Right atrium auricular region (tissue), 2 donors: ENCODE data around the gene ME1. TPM values are rescaled to one million over a fixed set of nuclear protein-coding genes. Genes with fewer than 3 reads are reported as not detected.

Experiments
- DNase-seq: peaks from one replicate; pipeline ENCODE4 v3.0.0-alpha.2; 2019; ENCODE audit warnings: low spot score
- H3K27ac ChIP-seq, 2 donors: fragments of 200-600 bp; sonication (generic); 1 replicate in 1 of 2; 2 replicates in 1 of 2; pipeline ENCODE4 v1.5.1; 2016 to 2019
- H3K27me3 ChIP-seq, 2 donors: fragments of 200-600 bp; sonication (generic); one replicate each; pipeline versions ENCODE4 v1.5.1 to v1.6.0; 2017 to 2019
- H3K36me3 ChIP-seq: fragments of 200-600 bp; sonication (generic); one replicate; pipeline ENCODE4 v1.5.1; 2016
- H3K4me1 ChIP-seq, 2 donors: fragments of 200-600 bp; sonication (generic); one replicate each; pipeline versions ENCODE4 v1.5.1 to v1.6.0; 2017 to 2019
- H3K4me3 ChIP-seq, 2 donors: fragments of 200-600 bp; sonication (generic); 1 replicate in 1 of 2; 2 replicates in 1 of 2; pipeline ENCODE4 v1.5.1; 2017 to 2019; ENCODE audit warnings: mild to moderate bottlenecking in 1 of 2, moderate library complexity in 1 of 2
- H3K9me3 ChIP-seq, 2 donors: fragments of 200-600 bp; sonication (generic); one replicate each; pipeline ENCODE4 v1.5.1; 2019
- total RNA-seq, 2 donors: library from RNA; depleted of rRNA; stranded (reverse); fragments of >200 nt; gene quantifications; one replicate each; pipeline ENCODE4 v1.1.0, GENCODE V29; 2016
- TF ChIP-seq, protein P1 (sequence below), 2 donors: fragments of 200-600 bp; sonication (generic); IDR thresholded peaks; one replicate each; pipeline ENCODE4 v1.5.1; 2019; ENCODE audit warnings: antibody characterized with exemption in 2 of 2

The ME1 gene
- total RNA-seq, 2 donors from 2014 or later, result 25.6 to 26.5 TPM

DNA sequence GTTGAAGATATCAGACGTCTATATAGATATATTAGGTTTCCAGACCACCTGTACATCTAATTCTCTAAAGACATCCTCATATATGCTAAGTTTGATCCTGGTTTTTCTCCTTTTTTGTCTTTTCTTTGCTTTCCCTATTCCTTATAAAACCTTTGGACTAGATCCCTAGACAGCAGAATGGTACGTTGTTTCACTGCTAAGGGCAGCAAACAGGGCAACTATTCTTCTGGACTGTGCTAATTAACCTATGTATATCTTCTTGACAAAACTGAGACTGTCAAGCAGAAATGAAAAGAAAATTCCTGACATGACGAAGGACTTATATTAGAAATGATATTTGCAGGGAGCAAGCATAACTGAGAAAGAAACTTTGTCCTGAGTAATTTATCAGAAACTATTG is 19.1 kb downstream of the ME1 start:
- Histone ChIP-seq H3K27ac (no peak overlapping the region), H3K9me3 (no peaks in the 10 kb centered on the region), H3K27me3 (no peaks in the 10 kb centered on the region), H3K4me1 (no peaks in the 10 kb centered on the region), H3K36me3 (no peaks in the 10 kb centered on the region), H3K4me3 (no peak overlapping the region)
- DNase-seq, result no peak
- TF ChIP-seq, protein P1, sequence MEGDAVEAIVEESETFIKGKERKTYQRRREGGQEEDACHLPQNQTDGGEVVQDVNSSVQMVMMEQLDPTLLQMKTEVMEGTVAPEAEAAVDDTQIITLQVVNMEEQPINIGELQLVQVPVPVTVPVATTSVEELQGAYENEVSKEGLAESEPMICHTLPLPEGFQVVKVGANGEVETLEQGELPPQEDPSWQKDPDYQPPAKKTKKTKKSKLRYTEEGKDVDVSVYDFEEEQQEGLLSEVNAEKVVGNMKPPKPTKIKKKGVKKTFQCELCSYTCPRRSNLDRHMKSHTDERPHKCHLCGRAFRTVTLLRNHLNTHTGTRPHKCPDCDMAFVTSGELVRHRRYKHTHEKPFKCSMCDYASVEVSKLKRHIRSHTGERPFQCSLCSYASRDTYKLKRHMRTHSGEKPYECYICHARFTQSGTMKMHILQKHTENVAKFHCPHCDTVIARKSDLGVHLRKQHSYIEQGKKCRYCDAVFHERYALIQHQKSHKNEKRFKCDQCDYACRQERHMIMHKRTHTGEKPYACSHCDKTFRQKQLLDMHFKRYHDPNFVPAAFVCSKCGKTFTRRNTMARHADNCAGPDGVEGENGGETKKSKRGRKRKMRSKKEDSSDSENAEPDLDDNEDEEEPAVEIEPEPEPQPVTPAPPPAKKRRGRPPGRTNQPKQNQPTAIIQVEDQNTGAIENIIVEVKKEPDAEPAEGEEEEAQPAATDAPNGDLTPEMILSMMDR (IDR thresholded peaks at IDR 0.05), result no peak

DNA sequence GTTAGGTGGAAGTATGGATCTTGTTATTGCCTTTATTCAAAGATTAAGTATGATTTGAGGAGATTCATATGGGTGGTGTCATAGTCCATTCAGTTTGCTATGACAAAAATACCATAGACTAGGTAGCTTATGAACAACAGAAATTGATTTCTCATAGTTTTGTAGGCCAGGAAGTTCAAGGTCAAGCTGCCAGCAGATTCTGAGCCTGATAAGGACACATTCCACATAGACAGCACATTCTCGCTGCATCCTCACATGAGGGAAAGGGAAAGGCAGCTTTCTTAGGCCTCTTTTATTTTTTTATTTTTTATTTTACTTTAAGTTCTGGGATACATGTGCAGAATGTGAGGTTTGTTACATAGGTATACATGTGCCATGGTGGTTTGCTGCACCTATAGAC is 27.7 kb downstream of the ME1 start:
- H3K27me3 ChIP-seq, result no peaks in the 10 kb centered on the region
- no peaks in the 10 kb centered on the region for H3K9me3 ChIP-seq
- TF ChIP-seq, protein P1 (IDR thresholded peaks at IDR 0.05), result no peak
- no peaks in the 10 kb centered on the region for H3K36me3 ChIP-seq
- no peak for DNase-seq
- no peak overlapping the region for H3K4me3 ChIP-seq
- no peaks in the 10 kb centered on the region for H3K4me1 ChIP-seq
- H3K27ac ChIP-seq, result no peak overlapping the region

DNA sequence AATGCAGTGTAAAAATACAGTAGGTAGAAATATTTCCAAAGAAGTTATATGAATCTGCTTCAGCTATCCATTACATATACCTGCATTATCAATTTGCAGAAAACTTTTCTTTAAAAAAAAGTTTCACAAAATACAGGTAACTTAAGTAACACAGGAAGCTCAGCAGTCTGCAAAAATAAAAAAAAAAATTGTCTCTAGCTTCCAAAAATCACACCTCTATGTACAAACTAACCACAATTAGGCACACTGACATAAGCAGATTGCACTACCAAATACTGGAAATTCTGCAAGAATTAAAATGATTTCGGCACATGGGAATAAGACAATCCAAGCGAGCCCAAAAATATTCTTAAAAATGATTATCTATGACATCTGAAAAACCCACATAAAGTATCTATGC is 41.2 kb downstream of the ME1 start:
- Histone ChIP-seq H3K4me3 (no peak overlapping the region), H3K4me1 (no peaks in the 10 kb centered on the region), H3K9me3 (no peaks in the 10 kb centered on the region), H3K36me3 (peaks cover 3% of the 10 kb centered on the region), H3K27me3 (no peaks in the 10 kb centered on the region), H3K27ac (no peak overlapping the region)
- DNase-seq, result no peak
- TF ChIP-seq, protein P1 (IDR thresholded peaks at IDR 0.05), result no peak

DNA sequence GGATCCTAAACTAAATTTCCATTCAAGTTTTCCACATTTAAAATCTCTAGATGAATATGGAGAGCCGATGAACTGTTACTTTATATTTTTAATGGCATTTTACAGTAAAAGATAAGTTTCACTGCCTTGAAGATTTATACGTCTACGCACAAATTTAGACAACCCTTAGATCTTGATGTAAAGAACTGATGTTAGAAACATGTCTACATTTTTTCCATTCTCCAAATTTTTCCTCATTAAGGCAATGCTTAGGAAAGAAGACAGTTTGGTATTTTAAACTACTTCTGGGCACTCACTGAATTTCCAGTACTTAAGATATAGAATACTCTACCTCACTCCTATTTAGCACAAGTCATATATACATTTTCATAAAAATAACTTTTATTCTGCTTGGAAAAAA is 45.4 kb downstream of the ME1 start:
- TF ChIP-seq, protein P1 (IDR thresholded peaks at IDR 0.05), result no peak
- Histone ChIP-seq H3K27me3 (no peaks in the 10 kb centered on the region), H3K4me3 (no peak overlapping the region), H3K27ac (no peak overlapping the region), H3K4me1 (peaks cover 0 to 13% of the 10 kb centered on the region in 2 donors), H3K9me3 (no peaks in the 10 kb centered on the region), H3K36me3 (no peaks in the 10 kb centered on the region)
- DNase-seq, result no peak

DNA sequence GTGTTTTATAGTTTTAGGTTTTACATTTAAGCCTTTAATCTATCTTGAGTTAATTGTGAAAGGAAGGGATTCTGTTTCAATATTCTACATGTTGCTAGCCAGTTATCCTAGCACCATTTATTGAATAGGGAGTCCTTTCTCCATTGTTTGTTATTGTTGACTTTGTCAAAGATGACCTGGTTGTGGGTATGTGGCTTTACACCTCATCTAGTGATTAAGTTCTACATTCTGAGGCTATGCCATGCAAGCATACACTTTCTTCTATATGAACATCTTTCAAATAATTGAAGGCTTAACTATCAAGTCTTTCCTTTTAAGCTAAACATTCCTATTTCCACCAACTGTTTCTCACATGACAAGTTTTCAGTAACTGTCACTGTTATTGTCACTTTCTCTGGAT is 46.1 kb downstream of the ME1 start:
- no peak overlapping the region for H3K27ac ChIP-seq
- H3K9me3 ChIP-seq, result no peaks in the 10 kb centered on the region
- no peak overlapping the region for H3K4me3 ChIP-seq
- TF ChIP-seq, protein P1 (IDR thresholded peaks at IDR 0.05), result no peak
- H3K36me3 ChIP-seq, result no peaks in the 10 kb centered on the region
- H3K4me1 ChIP-seq, result peaks cover 0 to 13% of the 10 kb centered on the region in 2 donors
- DNase-seq, result no peak
- no peaks in the 10 kb centered on the region for H3K27me3 ChIP-seq

DNA sequence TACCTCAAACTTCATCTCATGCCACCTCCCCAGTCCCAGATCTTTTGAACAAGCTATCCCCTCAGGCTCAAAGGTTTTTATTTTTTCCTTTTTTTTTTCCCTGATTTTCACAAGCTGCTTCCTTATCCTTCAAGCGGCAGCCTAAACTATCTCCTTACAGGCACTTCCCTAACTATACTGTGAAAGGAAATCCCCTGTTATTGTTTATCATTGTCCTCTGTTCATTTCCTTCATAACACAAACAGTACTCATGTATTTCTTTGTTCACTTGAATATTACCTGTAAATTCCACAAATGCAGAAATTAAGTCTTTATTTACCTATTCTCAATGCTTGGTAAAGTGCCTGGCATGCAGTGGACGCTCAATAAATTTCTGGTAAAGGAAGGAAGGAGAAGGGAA is 48.9 kb downstream of the ME1 start:
- Histone ChIP-seq H3K27ac (no peak overlapping the region), H3K36me3 (no peaks in the 10 kb centered on the region), H3K27me3 (no peaks in the 10 kb centered on the region), H3K4me1 (peaks cover 0 to 13% of the 10 kb centered on the region in 2 donors), H3K9me3 (no peaks in the 10 kb centered on the region), H3K4me3 (no peak overlapping the region)
- TF ChIP-seq, protein P1 (IDR thresholded peaks at IDR 0.05), result no peak
- no peak for DNase-seq
